Parathyroid adenoma (tissue), 2 donors: ENCODE data around the gene EYA2.

Experiments used
- H2AFZ ChIP-seq: fragments of 300-600 bp; sonication (generic); one replicate; pipeline ENCODE4 v1.7.0; 2017; ENCODE audit warnings: antibody characterized with exemption, mild to moderate bottlenecking
- H3K27ac ChIP-seq: fragments of 300-600 bp; sonication (generic); one replicate; pipeline ENCODE4 v1.7.0; 2017
- H3K27me3 ChIP-seq: fragments of 300-600 bp; sonication (generic); one replicate; pipeline ENCODE4 v1.7.0; 2017; ENCODE audit warnings: low read length; ENCODE audit not compliant: control insufficient read depth, insufficient read depth
- H3K36me3 ChIP-seq: fragments of 300-600 bp; sonication (generic); one replicate; pipeline ENCODE4 v1.7.0; 2017; ENCODE audit warnings: low read length; ENCODE audit not compliant: control insufficient read depth, insufficient read depth
- H3K4me1 ChIP-seq: fragments of 300-600 bp; sonication (generic); one replicate; pipeline ENCODE4 v1.7.0; 2017; ENCODE audit warnings: control low read depth
- H3K4me2 ChIP-seq: fragments of 300-600 bp; sonication (generic); one replicate; pipeline ENCODE4 v1.7.0; 2017; ENCODE audit warnings: low read length
- H3K4me3 ChIP-seq: fragments of 300-600 bp; sonication (generic); one replicate; pipeline ENCODE4 v1.7.0; 2017; ENCODE audit warnings: low read depth, low read length
- H3K79me2 ChIP-seq: fragments of 300-600 bp; sonication (generic); one replicate; pipeline ENCODE4 v1.7.0; 2017; ENCODE audit warnings: control low read depth
- H3K9ac ChIP-seq: fragments of 300-600 bp; sonication (generic); one replicate; pipeline ENCODE4 v1.7.0; 2017; ENCODE audit warnings: mild to moderate bottlenecking
- H3K9me3 ChIP-seq: fragments of 300-600 bp; sonication (generic); one replicate; pipeline ENCODE4 v1.7.0; 2017; ENCODE audit warnings: low read length; ENCODE audit not compliant: control insufficient read depth
- TF ChIP-seq, protein P1 (sequence below): fragments of 300-600 bp; sonication (generic); IDR thresholded peaks from one replicate; pipeline ENCODE4 v1.7.0; 2017; ENCODE audit warnings: antibody characterized with exemption, mild to moderate bottlenecking
- donor health status: primary hyperparathyroidism.

Gene EYA2

DNA sequence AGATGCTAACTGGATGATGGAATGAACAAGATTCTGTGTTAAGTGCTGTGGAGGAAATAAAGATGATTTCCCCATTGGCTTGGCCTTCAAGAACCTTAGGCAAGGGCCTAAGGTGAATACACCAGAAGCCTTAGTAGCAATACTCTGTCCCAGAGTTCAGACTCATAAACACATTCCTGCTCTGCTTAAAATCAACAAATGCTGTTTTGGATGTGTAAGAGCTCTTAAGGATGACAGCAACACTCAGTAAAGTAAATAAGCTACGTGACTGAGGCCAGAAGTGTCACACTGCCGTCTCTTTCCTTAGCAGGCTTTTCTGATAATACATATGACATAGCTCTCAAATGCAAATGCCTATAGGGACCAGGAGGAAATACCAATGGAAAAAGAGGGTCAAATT lies 90.6 kb downstream of the EYA2 start:
- Histone ChIP-seq H3K27me3 (no peaks in the 10 kb centered on the region), H3K4me3 (no peak overlapping the region), H3K9me3 (no peaks in the 10 kb centered on the region), H3K36me3 (no peaks in the 10 kb centered on the region), H3K4me1 (peaks cover 22% of the 10 kb centered on the region), H3K79me2 (no peaks in the 10 kb centered on the region), H3K9ac (no peak overlapping the region), H3K27ac (peak overlapping the region; percentile 11), H2AFZ (no peak overlapping the region), H3K4me2 (no peak overlapping the region)
- TF ChIP-seq, protein P1, sequence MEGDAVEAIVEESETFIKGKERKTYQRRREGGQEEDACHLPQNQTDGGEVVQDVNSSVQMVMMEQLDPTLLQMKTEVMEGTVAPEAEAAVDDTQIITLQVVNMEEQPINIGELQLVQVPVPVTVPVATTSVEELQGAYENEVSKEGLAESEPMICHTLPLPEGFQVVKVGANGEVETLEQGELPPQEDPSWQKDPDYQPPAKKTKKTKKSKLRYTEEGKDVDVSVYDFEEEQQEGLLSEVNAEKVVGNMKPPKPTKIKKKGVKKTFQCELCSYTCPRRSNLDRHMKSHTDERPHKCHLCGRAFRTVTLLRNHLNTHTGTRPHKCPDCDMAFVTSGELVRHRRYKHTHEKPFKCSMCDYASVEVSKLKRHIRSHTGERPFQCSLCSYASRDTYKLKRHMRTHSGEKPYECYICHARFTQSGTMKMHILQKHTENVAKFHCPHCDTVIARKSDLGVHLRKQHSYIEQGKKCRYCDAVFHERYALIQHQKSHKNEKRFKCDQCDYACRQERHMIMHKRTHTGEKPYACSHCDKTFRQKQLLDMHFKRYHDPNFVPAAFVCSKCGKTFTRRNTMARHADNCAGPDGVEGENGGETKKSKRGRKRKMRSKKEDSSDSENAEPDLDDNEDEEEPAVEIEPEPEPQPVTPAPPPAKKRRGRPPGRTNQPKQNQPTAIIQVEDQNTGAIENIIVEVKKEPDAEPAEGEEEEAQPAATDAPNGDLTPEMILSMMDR, result no peak

DNA sequence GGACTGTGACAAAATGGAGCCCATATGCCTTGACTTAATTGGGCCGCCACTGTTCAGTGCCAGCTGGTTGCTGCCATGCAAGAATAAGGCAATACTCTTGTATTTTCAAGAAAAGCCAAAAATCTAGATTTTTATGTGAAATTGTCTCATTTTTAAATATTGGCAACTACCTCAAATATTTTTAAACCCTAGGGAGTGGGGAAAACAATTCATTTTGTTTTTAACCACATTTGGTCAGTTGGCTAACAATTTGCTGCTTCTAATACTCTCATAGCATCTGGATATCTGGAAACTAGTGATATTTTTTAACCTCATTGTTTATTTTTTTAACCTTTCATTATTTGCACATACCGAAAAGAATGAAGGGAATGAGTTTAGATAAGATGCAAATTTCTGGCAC lies 91.0 kb downstream of the EYA2 start:
- Histone ChIP-seq H3K27ac (peak overlapping the region; percentile 11), H3K4me1 (peaks cover 23% of the 10 kb centered on the region), H2AFZ (no peak overlapping the region), H3K9me3 (no peaks in the 10 kb centered on the region), H3K9ac (no peak overlapping the region), H3K4me2 (no peak overlapping the region), H3K27me3 (no peaks in the 10 kb centered on the region), H3K36me3 (no peaks in the 10 kb centered on the region), H3K4me3 (no peak overlapping the region), H3K79me2 (no peaks in the 10 kb centered on the region)
- TF ChIP-seq, protein P1, result no peak

DNA sequence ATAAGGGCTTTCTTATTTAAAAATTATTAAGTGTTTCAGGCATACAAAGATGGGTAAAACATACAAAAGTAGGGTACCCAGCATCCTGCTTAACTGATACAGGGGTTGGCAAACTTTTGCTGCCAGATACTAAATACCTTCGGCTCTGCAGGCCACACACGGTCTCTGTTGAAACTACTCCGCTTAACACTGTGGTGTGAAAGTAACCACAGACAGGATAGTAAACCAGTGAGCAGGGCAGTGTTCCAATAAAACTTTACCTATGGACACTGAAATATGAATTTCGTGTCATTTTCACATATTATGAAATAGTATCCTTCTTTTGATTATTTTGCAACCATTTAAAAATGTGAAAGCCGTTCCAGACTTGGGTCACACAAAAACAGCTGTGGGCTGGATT lies 92.4 kb downstream of the EYA2 start:
- Histone ChIP-seq H3K9me3 (no peaks in the 10 kb centered on the region), H3K27ac (no peak overlapping the region), H3K4me1 (peaks cover 21% of the 10 kb centered on the region), H3K79me2 (peaks cover 6% of the 10 kb centered on the region), H3K9ac (no peak overlapping the region), H3K27me3 (no peaks in the 10 kb centered on the region), H3K36me3 (no peaks in the 10 kb centered on the region), H3K4me3 (no peak overlapping the region), H3K4me2 (no peak overlapping the region), H2AFZ (no peak overlapping the region)
- TF ChIP-seq, protein P1, result no peak

DNA sequence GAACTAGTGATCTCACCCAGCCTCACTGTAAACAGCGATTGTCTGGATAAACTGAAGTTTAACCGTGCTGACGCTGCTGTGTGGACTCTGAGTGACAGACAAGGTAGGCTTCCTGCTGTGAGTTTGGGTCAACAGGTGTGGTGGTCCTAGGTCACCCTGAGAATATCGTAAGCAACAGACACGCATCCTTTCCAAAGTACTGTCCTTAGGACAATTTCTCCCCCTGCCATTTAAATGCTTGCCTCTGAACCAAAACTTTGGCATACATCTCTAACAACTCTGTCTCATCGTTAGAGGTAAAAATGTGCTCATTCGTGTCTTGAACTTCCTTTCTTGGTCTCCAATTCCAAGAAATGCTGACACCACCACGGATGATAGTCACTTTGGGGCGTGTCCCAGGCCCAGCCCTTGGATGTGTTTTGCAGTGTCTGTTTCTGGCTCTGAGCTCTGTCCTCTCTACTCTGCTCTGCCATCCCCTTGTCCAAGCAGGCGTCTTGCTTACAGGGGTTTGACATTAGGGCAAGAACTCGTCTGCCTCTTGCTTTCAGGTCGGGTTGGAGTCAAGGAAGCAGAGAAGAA lies 95.5 kb downstream of the EYA2 start:
- no peak overlapping the region for H3K9ac ChIP-seq
- H2AFZ ChIP-seq, result no peak overlapping the region
- TF ChIP-seq, protein P1, result no peak
- H3K27ac ChIP-seq, result peak overlapping the region; percentile 13
- no peaks in the 10 kb centered on the region for H3K27me3 ChIP-seq
- H3K9me3 ChIP-seq, result no peaks in the 10 kb centered on the region
- peaks cover 20% of the 10 kb centered on the region for H3K79me2 ChIP-seq
- H3K4me2 ChIP-seq, result no peak overlapping the region
- H3K4me3 ChIP-seq, result no peak overlapping the region
- H3K36me3 ChIP-seq, result no peaks in the 10 kb centered on the region
- peaks cover 18% of the 10 kb centered on the region for H3K4me1 ChIP-seq

DNA sequence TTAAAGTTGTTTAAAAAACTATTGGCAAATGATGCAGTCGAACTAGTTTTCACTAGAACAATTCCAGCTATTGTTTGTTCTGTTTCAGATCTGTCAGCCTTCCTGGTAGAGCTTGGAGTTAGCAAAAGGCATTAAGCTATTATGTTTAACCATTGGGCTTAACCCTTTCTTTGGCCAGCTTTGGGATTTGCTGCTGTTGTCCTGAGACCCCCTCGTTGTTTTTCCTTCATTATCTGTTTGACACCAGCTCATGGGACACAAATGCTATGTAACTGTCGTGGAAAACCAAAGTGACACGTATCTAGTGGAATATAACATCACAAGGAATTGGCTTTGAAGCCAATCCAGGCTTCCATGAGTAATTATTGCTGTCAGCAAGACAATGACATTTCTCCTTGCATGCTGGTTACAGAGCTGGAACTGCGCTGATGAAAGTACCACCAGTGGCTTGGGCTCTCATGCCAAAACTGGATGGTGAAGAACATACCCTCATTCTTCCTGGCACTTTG lies 96.0 kb downstream of the EYA2 start:
- Histone ChIP-seq H3K9ac (no peak overlapping the region), H3K4me2 (no peak overlapping the region), H3K4me1 (peaks cover 13% of the 10 kb centered on the region), H3K36me3 (no peaks in the 10 kb centered on the region), H3K9me3 (no peaks in the 10 kb centered on the region), H3K4me3 (no peak overlapping the region), H2AFZ (no peak overlapping the region), H3K27ac (peak overlapping the region; percentile 13), H3K79me2 (peaks cover 22% of the 10 kb centered on the region), H3K27me3 (no peaks in the 10 kb centered on the region)
- TF ChIP-seq, protein P1, result no peak
